HCT116 (cell line): ENCODE measurements around the gene SGMS1. TPM values are rescaled to one million over a fixed set of nuclear protein-coding genes. Genes with fewer than 3 reads are reported as not detected.

Source experiments
- ATAC-seq: fragments of 200-7000 bp; cut with Tn5 transposase; 2 replicates; pipeline ENCODE4 v1.9.1; 2020; ENCODE audit warnings: mild to moderate bottlenecking, moderate library complexity
- BruUV-seq: library from RNA; stranded (reverse); fragments of 400-500 nt; replicated peaks from 2 replicates; lab custom pipeline; 2021; lab: Mats Ljungman, UMichigan
- CTCF ChIA-PET: fragments of 300-600 bp; sonication (Branson Sonifier 250); formaldehyde crosslinking; loops from one replicate; lab custom pipeline; 2021; ENCODE audit warnings: antibody characterized with exemption; lab: Charles Lee
- POLR2A ChIA-PET: fragments of 300-600, 350-600 bp; sonication (Branson Sonifier 250); formaldehyde crosslinking; loops from one replicate; lab custom pipeline; 2021; ENCODE audit warnings: antibody characterized with exemption; lab: Charles Lee
- RAD21 ChIA-PET, 2 experiments: fragments of 300-600 bp; sonication (Branson Sonifier 250); formaldehyde crosslinking; loops; one replicate each; lab custom pipeline; 2023; ENCODE audit warnings: low total read pairs in 2 of 2; ENCODE audit not compliant: uncharacterized antibody in 2 of 2, unreplicated experiment in 2 of 2, low non-redundant PET in 1 of 2; lab: Charles Lee
- DNase-seq: peaks from one replicate; pipeline ENCODE4 v3.0.0-alpha.2; 2010; ENCODE audit warnings: low read depth, low spot score
- H2AFZ ChIP-seq: fragments of 200-600 bp; shearing (Covaris generic), sonication (generic); 2 replicates; pipeline ENCODE4 v1.6.1; 2017; ENCODE audit warnings: low read depth, mixed run types, mixed read lengths, antibody characterized with exemption, low read length; ENCODE audit not compliant: poor library complexity, severe bottlenecking
- H3K27ac ChIP-seq: 2 replicates; pipeline ENCODE4 v1.5.1; 2012; ENCODE audit warnings: low read depth, low read length
- H3K27me3 ChIP-seq: fragments of 200-600 bp; sonication (generic); 2 replicates; pipeline ENCODE4 v1.6.1; 2016; ENCODE audit warnings: mixed run types, low read length, mixed read lengths; ENCODE audit not compliant: insufficient read depth
- H3K36me3 ChIP-seq, 2 experiments: fragments of 200-500 bp in 1 of 2; fragments of 200-600 bp in 1 of 2; sonication (Bioruptor generic) in 1 of 2; sonication (generic) in 1 of 2; 2 replicates each; pipeline versions ENCODE4 v1.5.1 to v1.6.1; 2014 to 2016; ENCODE audit warnings: low read length in 2 of 2, inconsistent platforms in 1 of 2, mixed read lengths in 1 of 2, mixed run types in 1 of 2; ENCODE audit not compliant: insufficient read depth in 2 of 2, control insufficient read depth in 1 of 2
- H3K4me1 ChIP-seq, 2 experiments: fragments of 200-600 bp in 1 of 2; sonication (generic) in 1 of 2; 2 replicates each; pipeline versions ENCODE4 v1.5.1 to v1.6.1; 2012 to 2017; ENCODE audit warnings: low read length in 2 of 2, inconsistent platforms in 1 of 2, mild to moderate bottlenecking in 1 of 2, mixed read lengths in 1 of 2, mixed run types in 1 of 2, moderate library complexity in 1 of 2; ENCODE audit not compliant: insufficient read depth in 2 of 2, control insufficient read depth in 1 of 2
- H3K4me2 ChIP-seq: fragments of 200-600 bp; sonication (generic); 2 replicates; pipeline ENCODE4 v1.6.1; 2017; ENCODE audit warnings: mixed run types, low read length, mixed read lengths
- H3K4me3 ChIP-seq, 2 experiments: fragments of 200-600 bp in 1 of 2; sonication (generic) in 1 of 2; replicated peaks in 1 of 2; 2 replicates each; pipeline ENCODE4 v1.5.1; 2011 to 2016; ENCODE audit warnings: low read length in 2 of 2, control low read depth in 1 of 2, low read depth in 1 of 2, mild to moderate bottlenecking in 1 of 2, mixed read lengths in 1 of 2, mixed run types in 1 of 2
- H3K79me2 ChIP-seq: fragments of 200-600 bp; sonication (generic); 2 replicates; pipeline ENCODE4 v1.6.1; 2017; ENCODE audit warnings: mild to moderate bottlenecking, mixed run types, low read length, moderate library complexity, mixed read lengths; ENCODE audit not compliant: insufficient read depth
- H3K9ac ChIP-seq: fragments of 200-600 bp; sonication (generic); 2 replicates; pipeline ENCODE4 v1.6.1; 2016; ENCODE audit warnings: low read length, mixed read lengths
- H3K9me2 ChIP-seq: fragments of 200-600 bp; sonication (generic), shearing (Covaris generic); 2 replicates; pipeline ENCODE4 v1.6.1; 2017; ENCODE audit warnings: mixed run types, mild to moderate bottlenecking, moderate library complexity; ENCODE audit not compliant: insufficient read depth
- H3K9me3 ChIP-seq, 2 experiments: fragments of 200-500 bp in 1 of 2; fragments of 200-600 bp in 1 of 2; sonication (Bioruptor generic) in 1 of 2; sonication (generic) in 1 of 2; 2 replicates each; pipeline ENCODE4 v1.6.1; 2014 to 2017; ENCODE audit warnings: low read length in 2 of 2, mixed read lengths in 2 of 2, inconsistent platforms in 1 of 2, low read depth in 1 of 2, mild to moderate bottlenecking in 1 of 2, mixed run types in 1 of 2, moderate library complexity in 1 of 2; ENCODE audit not compliant: control insufficient read depth in 1 of 2, insufficient read depth in 1 of 2
- H4K20me1 ChIP-seq: fragments of 200-600 bp; sonication (generic), shearing (Covaris generic); 2 replicates; pipeline ENCODE4 v1.6.1; 2017; ENCODE audit warnings: mixed run types, mild to moderate bottlenecking, moderate library complexity; ENCODE audit not compliant: insufficient read depth
- ATF3 ChIP-seq: IDR thresholded peaks from 2 replicates; pipeline ENCODE4 v1.6.1; 2012
- CTCF ChIP-seq, 3 experiments: fragments of 200-600 bp in 1 of 3; sonication (generic) in 1 of 3; IDR thresholded peaks in 2 of 3; conservative IDR thresholded peaks in 1 of 3; 2 replicates each; pipeline ENCODE4 v1.5.1; 2012 to 2017; ENCODE audit warnings: low read depth in 2 of 3, low read length in 2 of 3, antibody characterized with exemption in 1 of 3, borderline replicate concordance in 1 of 3, control low read depth in 1 of 3, mild to moderate bottlenecking in 1 of 3, mixed read lengths in 1 of 3, mixed run types in 1 of 3, moderate library complexity in 1 of 3; ENCODE audit not compliant: insufficient read depth in 1 of 3
- ELF1 ChIP-seq: IDR thresholded peaks from 2 replicates; pipeline ENCODE4 v1.6.1; 2012; ENCODE audit warnings: low read depth, borderline replicate concordance
- EZH2 ChIP-seq: fragments of 200-600 bp; sonication (generic); IDR thresholded peaks from 2 replicates; pipeline ENCODE4 v1.6.1; 2017; ENCODE audit warnings: antibody characterized with exemption, mixed run types
- EZH2phosphoT487 ChIP-seq: fragments of 200-600 bp; IDR thresholded peaks from 2 replicates; pipeline ENCODE4 v1.6.1; 2018; ENCODE audit warnings: antibody characterized with exemption, borderline replicate concordance
- FOSL1 ChIP-seq: IDR thresholded peaks from 2 replicates; pipeline ENCODE4 v1.6.1; 2012; ENCODE audit warnings: low read depth
- JUND ChIP-seq: IDR thresholded peaks from 2 replicates; pipeline ENCODE4 v1.6.1; 2012
- MAX ChIP-seq: IDR thresholded peaks from 2 replicates; pipeline ENCODE4 v1.6.1; 2012
- SRF ChIP-seq: IDR thresholded peaks from 2 replicates; pipeline ENCODE4 v1.6.1; 2012; ENCODE audit warnings: low read depth
- TCF7L2 ChIP-seq: IDR thresholded peaks from 2 replicates; pipeline ENCODE4 v1.7.0; 2011; ENCODE audit warnings: borderline replicate concordance, inconsistent platforms; ENCODE audit not compliant: insufficient read depth, insufficient read length; ENCODE audit errors: extremely low read depth
- YY1 ChIP-seq: IDR thresholded peaks from 2 replicates; pipeline ENCODE4 v1.6.1; 2011; ENCODE audit warnings: low read length, low read depth, moderate library complexity, mild to moderate bottlenecking; ENCODE audit not compliant: insufficient replicate concordance; ENCODE audit errors: extremely low read depth
- ZNF274 ChIP-seq: fragments of 200-500 bp; sonication (Bioruptor generic); IDR thresholded peaks from 2 replicates; pipeline ENCODE4 v1.6.1; 2014; ENCODE audit warnings: mild to moderate bottlenecking, low read depth, low read length, inconsistent platforms
- intact Hi-C: fragments of 100-400 bp; cut with micrococcal nuclease; formaldehyde crosslinking; loops from 2 replicates; pipeline ENCODE4 v1.10.0; 2022
- total RNA-seq: library from RNA; stranded (reverse); gene quantifications from one replicate; pipeline ENCODE4 v1.2.1, GENCODE V29; 2021; ENCODE audit not compliant: unreplicated experiment

The SGMS1 gene
- total RNA-seq, 1 experiment from 2014 or later, result 29.1 TPM

GRCh38 chr10:50272531-50272930 lies 351.2 kb downstream of the SGMS1 start:
- Histone ChIP-seq H3K9me2 (no peaks in the 10 kb centered on the region), H3K4me3 (no peak overlapping the region), H3K36me3 (no peaks in the 10 kb centered on the region), H3K9ac (no peak overlapping the region), H3K9me3 (no peaks in the 10 kb centered on the region), H3K4me2 (no peak overlapping the region), H2AFZ (no peak overlapping the region), H4K20me1 (no peaks in the 10 kb centered on the region), H3K4me1 (no peaks in the 10 kb centered on the region; a peak in 1 of 4 replicates), H3K79me2 (no peaks in the 10 kb centered on the region), H3K27ac (no peak overlapping the region), H3K27me3 (no peaks in the 10 kb centered on the region)
- TF ChIP-seq ATF3 (no peak), SRF (no peak), JUND (no peak), YY1 (no peak), FOSL1 (no peak), EZH2phosphoT487 (no peak)
- DNase-seq, result no peak
- RAD21 ChIA-PET, result no interaction called here
- CTCF ChIA-PET, result no interaction called here
- BruUV-seq, result no TSS peak
- ATAC-seq, result no peak
- POLR2A ChIA-PET, result no interaction called here
- intact Hi-C loops, result no loop called here

- ChIA-PET CTCF (no interaction called here), RAD21 (no interaction called here), POLR2A (no interaction called here)
- no peaks in the 10 kb centered on the region for H3K36me3 ChIP-seq
- H3K27me3 ChIP-seq, result no peaks in the 10 kb centered on the region
- no peaks in the 10 kb centered on the region for H3K9me3 ChIP-seq
- BruUV-seq, result no TSS peak
- H4K20me1 ChIP-seq, result no peaks in the 10 kb centered on the region
- intact Hi-C loops, result no loop called here
- no peaks in the 10 kb centered on the region for H3K79me2 ChIP-seq
- TF ChIP-seq EZH2phosphoT487, result no peak
- no peak for TF ChIP-seq TCF7L2
- no peak for TF ChIP-seq MAX
- no peak; a peak in 1 of 6 replicates for TF ChIP-seq CTCF (IDR thresholded peaks at IDR 0.05 in 2 of 3, conservative IDR thresholded peaks at IDR 0.05 in 1 of 3; ENCODE audit: borderline replicate concordance in 1 of 3, insufficient read depth in 1 of 3, low read depth in 2 of 3, low read length in 2 of 3)
- TF ChIP-seq EZH2, result no peak
- no peak for TF ChIP-seq ELF1
- no peak for TF ChIP-seq YY1
- no peak for TF ChIP-seq ATF3
- no peak for TF ChIP-seq ZNF274
- no peaks in the 10 kb centered on the region; a peak in 1 of 4 replicates for H3K4me1 ChIP-seq
- no peak overlapping the region for H3K4me2 ChIP-seq
- ATAC-seq (peak; percentile 67), DNase-seq (no peak)
- H3K9me2 ChIP-seq, result no peaks in the 10 kb centered on the region
- H3K4me3 ChIP-seq, result no peak overlapping the region
- no peak overlapping the region for H3K27ac ChIP-seq
- no peak overlapping the region for H2AFZ ChIP-seq
- no peak overlapping the region for H3K9ac ChIP-seq
These were observed 352.0 kb downstream of the SGMS1 start for GRCh38 chr10:50271564-50272250.
